GM19468 (cell line): ENCODE results near the gene COL27A1.
"Not testable (repeated sequence)": the region's sequence is repeated elsewhere in the genome, so short reads cannot be mapped to it uniquely, and the experiment has no call there.

Experiments
- ATAC-seq: cut with Tn5 transposase; IDR thresholded peaks from one replicate; pipeline ENCODE4 v1.9.1; 2021; ENCODE audit warnings: mild to moderate bottlenecking, moderate library complexity, moderate number of reproducible peaks; ENCODE audit not compliant: unreplicated experiment; ENCODE audit errors: extremely low read depth

The COL27A1 gene

DNA sequence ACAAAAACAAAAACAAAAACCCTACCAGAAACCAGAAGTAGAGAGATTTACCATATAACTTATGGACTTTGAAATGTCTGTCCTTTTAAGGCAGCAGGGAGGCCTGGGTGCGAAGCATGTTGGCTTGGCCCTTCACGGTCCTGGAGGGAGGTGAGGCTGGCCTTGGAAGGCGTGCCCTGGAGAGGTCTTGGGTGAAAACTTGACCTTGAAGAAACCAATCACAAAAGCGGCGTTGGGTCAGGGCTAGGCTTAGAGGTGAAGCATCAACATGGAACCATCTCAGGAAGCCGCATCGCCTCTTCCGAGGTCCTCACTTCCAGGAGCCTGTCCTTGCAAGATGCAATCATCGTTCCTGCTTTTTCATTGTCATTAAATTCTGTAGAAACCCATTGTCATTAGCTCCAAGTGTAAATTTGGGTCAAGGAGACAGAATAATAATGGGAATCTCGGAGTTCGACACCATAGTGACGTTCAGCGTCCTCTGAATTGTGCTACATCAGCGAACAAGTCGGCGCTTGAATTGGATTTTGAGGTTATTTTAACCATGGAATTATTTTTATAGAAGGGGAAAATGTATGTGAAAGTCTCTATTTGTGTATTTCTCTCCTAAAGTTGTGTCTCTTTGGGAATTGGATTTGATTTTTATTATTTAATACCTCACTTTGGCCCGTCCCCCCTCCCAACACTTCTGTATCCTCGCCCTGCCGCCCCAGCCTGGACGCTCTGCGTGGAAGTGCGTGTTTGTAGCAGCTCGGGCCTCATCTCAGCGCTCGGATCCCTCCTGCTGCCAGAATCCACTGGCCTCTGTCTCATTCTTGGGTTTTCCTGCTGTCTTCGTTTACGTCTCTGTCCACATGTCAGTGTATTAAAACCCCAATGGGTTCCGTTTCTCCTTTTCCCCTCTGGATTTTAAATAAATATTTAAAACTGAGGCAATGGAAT lies 156.5 kb downstream of the COL27A1 start:
- ATAC-seq = no peak

DNA sequence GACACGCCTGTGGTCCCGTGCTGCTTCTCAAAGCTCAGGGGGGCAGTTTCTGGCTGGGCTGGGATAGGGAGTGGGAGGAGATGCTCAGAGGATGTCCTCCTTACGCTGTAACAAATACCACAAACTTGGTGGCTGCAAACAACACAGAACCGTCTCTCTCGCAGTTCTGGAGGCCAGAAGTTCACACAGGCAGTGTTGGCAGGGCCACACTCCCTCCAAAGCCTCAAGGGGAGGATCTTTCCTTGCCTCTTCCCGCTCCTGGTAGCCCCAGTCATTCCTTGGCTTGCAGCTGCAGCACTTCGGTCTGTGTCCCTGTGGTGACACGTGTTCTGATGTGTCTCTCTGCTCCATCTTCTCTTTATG lies 157.2 kb downstream of the COL27A1 start:
- no peak for ATAC-seq

DNA sequence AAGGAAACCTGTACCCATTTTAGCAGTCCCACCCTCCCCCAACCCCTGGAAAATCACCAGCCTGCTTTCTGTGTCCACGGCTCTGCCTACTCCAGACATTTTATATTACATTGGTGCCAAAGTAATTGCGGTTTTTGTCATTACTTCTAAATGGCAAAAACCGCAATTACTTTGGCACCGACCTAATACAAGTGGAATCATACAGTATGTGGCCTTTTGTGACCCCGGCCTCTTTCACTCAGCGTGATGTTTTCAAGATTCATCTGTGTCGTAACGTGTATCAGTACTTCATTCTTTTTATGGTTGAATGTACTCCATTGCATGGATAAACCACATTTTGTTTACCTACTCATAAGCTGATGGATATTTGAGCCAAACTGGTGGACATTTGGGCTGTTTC lies 157.8 kb downstream of the COL27A1 start:
- no peak for ATAC-seq

DNA sequence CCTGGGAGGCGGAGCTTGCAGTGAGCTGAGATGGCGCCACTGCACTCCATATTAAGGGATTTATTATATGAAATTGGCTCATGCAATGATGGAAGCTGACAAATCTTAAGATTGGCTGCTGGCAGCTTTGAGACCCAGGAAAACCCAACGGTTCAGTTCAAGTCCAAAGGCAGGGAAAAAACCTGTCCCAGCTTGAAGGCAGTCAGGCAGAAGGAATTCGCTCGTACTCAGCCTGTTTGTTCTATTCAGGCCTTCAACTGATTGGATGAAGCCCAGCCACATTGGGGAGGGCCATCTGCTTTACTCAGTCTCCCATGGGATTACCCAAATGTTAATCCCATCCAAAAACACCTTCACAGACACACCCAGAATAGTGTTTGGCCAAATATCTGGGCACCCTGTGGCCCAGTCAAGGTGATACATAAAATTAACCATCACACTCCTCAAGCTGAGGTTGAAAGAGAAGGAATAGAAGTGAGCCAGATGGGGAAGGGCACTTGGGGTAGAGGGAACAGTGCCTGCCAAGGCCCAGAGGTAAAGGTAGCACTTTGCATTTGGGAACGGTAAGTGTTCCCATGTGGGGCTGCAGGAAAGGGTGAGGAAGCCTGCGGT lies 159.0 kb downstream of the COL27A1 start:
- ATAC-seq = no peak

DNA sequence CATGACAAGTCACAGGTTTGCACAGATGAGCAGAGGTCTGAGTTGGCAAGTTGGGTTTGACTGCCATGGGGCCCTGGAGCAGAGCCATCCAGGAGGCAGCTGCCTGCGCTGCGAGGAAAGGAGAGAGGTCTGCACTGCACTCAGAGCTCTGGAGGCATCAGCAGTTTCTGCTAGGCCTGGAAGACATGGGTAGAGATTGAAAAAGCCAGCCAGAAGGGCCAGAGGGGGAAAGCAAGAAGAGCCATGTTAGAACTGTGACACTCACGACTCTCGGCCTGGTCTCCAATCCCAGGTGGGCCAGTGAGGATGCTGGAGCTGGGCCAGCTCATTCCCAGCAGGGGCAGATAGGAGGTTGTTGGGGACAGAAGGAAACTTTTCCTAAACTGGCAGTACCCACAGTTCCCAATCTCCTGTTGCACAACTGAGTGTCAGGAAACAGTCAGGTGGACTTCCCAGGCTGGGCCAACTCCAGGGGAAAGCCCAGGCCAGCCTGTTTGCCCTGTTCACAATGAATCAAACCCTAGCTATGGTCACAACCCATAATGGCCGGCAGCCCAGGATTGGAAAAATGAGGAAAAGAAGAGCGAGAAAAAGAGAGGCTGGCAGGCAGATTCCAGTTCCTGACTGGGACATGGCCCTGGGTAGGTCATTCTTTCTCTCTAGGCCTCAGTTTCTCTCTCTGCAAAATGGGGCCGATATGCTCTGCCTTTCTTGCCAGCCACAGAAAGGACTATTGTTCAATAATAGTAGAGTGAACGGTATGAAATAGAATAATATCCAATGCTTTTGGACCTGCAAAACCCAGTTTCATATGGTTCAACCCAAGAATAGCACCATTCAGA lies 159.8 kb downstream of the COL27A1 start:
- ATAC-seq = no peak

DNA sequence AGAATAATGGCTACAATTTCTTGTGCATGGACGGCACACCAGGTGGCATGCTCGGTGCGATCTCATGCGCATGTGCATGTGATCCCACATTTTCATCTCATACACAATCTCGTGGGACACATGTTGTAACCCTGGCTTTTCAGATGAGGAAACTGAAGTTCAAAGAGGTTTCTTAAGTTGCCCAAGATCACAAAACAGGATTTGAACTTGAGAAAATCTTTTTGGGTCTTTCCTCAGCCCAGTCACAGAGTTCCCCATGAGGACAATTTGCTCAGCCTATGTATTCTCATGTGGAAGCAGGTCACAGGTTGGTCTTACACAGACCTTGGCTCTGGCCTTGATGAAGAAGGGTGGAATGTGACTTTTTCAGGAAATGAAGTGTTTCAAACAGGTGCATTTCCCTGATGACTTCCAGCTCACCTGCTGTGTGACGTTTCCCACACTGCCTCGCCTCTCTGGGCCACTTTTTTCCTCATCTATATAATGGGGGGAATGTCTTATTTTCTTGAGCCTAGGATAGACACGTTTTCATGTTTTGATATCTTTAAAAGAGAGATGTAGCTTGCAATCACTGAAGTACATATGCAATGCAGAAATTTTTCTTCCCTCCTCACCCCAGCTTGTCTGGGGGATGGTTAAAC lies 160.5 kb downstream of the COL27A1 start:
- no peak for ATAC-seq

DNA sequence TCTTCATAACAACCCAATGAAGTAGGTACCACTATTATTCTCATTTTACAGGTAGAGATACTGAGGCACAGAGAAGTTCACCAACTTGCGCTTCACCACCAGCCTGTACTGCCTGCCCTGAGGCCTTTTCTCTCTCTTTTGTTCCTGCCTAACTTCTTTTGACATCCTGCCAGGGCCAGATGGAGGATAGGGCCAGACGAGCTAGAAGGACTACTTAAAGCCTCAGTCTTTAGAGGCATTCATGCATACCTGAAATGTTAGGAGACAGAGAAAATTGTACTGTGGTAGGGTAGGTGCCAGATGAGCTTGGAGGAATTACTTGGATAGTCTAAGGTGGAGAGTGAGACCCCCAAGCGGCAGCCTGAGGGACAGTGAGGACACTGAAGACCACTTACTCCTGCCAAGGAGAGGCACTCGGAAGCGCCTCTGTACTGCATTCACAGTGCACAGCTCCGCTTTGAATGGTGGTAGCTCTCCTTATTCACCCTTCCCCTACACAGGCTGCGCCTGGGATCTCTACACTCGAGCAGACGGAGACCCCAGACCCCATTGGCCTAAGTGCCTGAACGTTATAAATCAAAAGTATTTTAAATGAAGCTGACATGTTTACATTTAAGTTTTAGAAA lies 161.4 kb downstream of the COL27A1 start:
- no peak for ATAC-seq

DNA sequence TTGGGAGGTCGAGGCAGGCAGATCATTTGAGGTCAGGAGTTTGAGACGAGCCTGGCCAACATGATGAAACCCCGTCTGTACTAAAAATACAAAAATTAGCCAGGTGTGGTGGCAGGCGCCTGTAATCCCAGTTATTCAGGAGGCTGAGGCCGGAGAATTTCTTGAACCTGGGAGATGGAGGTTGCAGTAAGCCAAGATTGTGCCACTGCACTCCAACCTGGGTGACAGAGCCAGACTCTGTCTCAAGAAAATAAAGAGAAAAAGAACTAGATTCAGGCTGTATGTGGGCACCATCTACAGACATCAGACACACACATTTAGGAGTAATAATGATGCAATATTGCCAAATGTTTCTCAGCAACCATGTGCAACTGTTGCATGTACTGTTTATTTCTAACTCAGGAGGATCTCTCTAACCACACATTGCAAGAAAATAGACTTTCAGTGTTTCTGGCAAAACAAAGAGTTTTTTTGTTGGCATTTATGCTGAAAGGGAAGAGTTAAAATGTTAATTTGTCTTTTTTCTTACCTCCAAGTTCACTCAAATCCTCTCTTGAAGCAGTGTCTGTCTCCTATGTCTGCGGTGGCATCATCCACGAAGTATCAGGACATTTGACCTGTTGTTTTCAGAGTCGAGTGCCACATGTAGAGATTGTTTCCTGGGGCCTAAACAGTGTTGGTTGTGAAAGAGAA lies 162.5 kb downstream of the COL27A1 start:
- ATAC-seq = no peak

DNA sequence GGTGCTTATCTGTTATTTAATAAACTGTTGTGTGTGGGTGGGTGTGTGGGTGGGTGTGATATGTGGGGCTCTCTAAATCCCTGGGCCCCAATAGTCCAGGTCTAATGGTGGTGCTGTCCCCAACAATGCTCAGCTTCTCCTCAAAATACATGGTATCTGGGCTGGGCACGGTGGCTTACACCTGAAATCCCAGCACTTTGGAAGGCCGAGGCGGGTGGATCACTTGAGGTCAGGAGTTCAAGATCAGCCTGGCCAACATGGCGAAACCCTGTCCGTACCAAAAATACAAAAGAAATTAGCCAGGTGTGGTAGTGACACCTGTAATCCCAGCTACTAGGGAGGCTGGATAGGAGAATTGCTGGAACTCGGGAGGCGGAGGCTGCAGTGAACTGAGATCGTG lies 163.1 kb downstream of the COL27A1 start:
- no peak for ATAC-seq

DNA sequence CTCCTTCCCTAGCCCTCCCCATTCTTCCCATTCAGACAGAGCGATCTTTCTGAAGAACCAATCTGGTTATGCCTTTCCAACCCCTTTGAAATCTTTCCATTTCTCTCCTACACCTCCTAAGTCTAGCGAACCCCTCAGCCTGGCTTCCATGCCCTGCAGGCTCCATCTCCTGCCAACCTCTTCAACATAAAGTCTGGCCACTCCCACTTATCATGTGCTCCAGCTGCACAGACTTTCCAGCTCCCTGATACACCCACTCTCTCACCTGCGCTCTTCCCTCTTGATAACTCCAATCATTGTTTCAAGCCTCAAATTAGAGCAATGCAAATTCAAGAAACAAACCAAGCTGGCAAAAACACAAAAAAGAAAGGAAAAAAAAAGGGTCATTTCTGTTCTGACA lies 163.8 kb downstream of the COL27A1 start:
- no peak for ATAC-seq

DNA sequence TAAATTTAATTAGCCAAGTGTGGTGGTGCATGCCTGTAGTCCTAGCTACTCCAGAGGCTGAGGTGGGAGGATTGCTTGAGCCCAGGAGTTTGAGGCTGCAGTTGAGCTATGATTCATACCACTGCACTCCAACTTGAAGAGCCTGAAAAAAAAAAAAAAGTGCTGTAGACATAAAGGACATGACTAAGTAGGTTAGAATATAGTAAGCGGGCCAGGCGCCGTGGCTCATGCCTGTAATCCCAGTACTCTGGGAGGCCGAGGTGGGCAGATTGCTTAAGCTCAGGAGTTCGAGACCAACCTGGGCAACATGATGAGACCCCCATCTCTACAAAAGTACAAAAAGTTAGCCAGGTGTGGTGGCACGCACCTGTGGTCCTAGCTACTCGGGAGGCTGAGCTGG lies 165.4 kb downstream of the COL27A1 start:
- not testable (repeated sequence) for ATAC-seq

DNA sequence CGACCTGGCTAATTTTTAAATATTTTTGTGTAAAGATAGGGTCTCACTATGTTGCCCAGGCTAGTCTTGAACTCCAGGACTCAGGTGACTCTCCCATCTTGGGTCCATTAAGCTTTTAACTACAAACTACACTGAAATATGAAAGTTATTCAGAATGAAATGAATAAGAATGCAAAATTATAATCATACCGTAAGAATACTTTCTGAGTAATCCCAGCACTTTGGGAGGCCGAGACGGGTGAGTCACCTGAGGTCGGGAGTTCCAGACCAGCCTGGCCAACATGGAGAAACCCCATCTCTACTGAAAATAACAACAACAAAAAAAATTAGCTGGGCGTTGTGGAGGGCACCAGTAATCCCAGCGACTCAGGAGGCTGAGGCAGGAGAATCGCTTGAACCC lies 166.4 kb downstream of the COL27A1 start:
- no peak for ATAC-seq

DNA sequence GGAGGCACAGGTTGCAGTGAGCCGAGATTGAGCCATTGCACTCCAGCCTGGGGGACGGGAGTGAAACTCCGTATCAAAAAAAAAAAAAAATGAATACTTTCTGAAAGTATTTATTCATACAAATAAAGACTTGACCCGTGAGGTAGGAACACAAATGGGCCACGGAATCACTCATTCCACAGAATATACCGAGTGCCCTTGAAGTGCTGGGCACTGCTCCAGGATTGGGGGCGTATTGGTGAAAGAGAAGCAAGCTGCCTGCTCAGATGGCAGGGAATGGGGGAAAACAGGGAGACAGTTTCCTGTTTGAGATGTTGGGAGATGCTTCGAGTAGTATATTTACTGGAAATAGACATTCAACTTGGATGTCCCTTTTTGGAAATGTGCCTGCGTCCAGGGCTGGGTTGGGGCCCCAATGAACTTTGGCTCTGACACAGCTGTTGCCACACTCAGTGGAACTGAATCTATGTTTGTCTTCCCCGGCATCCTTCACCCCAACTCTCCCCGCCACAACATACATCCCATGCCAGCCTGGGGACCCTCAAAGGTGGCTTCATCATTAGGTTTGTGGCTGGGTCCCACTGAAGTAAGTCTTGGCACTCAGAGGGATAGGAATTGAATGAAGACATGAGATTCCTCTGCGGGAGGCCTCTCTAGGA lies 167.0 kb downstream of the COL27A1 start:
- ATAC-seq = not testable (repeated sequence)

DNA sequence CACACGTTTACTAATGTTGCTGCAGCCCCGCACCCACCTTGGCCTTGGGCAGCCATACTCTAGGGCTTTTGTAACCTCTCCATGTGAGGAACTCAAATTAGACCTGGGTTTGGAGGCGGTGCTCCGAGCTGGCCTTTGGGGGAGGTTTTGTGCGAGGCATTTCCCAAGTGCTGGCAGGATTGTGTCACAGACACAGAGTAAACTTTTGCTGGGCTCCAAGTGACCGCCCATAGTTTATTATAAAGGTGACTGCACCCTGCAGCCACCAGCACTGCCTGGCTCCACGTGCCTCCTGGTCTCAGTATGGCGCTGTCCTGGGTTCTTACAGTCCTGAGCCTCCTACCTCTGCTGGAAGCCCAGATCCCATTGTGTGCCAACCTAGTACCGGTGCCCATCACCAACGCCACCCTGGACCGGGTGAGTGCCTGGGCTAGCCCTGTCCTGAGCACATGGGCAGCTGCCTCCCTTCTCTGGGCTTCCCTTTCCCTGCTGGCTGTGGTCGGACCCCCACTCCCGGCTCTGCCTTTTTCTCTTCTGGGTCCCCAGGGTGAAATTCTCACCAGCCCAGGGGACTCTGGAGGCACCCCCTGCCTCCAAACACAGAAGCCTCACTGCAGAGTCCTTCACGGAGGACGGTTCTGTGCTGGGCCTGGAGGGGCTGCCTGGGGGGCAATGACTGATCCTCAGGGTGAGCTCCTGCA lies 167.6 kb downstream of the COL27A1 start, which contains the start of gene ORM1:
ORM1 (plus strand) TSS at position 268 of the 701 bp plus-strand sequence; CDS start at position 304, 36 bp downstream.
- ATAC-seq = not testable (repeated sequence)

DNA sequence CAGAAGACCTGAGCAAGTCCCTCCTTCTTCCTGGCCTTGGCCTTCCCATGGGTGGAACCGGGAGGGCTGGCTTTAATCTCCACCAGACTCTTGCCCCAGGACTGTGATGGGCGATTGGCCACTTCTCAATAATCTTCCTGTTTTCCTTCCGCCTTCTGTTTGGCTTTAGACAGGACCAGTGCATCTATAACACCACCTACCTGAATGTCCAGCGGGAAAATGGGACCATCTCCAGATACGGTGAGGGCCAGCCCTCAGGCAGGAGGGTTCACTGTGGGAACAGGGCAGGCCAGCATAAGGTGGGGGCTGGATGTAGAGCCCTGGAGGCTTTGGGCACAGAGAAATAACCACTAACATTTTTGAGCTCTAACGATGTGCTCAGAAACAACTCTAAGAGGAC lies 168.5 kb downstream of the COL27A1 start:
- ATAC-seq = not testable (repeated sequence)

DNA sequence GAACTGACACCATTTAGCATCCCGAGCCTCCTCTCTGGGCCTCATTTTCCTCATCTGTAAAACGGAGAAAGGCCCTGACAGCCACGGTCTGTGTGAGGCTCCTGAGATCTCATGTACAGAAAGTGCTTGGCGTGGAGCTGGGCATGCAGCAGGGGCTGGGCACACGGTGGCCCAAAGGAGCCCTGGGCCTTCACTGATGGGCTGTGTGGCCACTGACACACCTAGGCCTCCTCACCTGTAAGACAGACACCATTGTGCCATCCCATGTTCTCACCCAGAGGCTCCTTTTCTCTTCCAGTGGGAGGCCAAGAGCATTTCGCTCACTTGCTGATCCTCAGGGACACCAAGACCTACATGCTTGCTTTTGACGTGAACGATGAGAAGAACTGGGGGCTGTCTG lies 169.2 kb downstream of the COL27A1 start:
- no peak for ATAC-seq

DNA sequence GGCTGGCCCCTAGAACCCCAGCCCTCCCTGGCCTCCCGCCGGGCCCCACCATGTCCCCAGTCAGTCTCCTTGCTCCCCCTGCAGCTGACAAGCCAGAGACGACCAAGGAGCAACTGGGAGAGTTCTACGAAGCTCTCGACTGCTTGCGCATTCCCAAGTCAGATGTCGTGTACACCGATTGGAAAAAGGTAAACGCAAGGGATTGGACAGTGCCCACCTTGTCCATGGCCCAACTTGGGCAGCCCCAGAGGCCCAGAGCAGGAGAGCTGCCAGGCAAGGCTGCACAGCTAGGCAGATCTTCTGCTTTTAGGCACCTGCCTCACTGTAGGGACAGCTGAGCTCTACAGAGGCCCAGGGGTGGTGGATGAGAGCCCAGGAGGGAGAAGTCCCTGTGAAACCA lies 169.6 kb downstream of the COL27A1 start:
- not testable (repeated sequence) for ATAC-seq

DNA sequence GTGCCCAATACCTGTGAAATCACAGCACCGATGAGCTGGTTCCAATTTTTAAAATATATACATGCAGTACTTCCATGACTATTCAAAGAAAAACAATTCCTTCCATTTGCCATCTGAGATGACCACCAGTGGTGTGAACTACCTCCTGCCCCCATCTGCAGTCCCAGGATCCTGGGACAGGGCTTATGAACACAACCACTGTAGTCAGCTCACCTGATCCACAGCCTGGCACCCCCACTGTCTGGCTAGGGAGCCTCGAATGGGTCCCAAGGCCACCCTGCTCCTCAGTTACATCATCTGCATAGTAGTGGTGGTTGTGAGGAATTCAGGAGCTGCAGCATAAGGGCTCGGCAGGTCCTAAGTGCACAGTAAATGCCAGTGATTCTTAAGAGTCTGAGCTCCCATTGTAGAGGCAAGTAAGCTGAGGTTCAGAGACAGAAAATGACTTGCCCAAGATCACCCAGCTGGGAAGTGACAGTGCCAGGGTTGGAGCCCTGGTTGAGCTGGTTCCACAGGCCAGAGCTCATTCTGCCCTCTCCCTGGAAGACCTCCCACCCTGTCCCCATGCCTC lies 170.4 kb downstream of the COL27A1 start:
- ATAC-seq = not testable (repeated sequence)
